NCI-H2029 (cell line): ENCODE data around the gene NEMP2.
"Not testable (repeated sequence)": the region's sequence is repeated elsewhere in the genome, so short reads cannot be mapped to it uniquely, and the experiment has no call there.

Source experiments
- DNase-seq: peaks from one replicate; lab custom pipeline; 2025; lab: John Stamatoyannopoulos, UW

NEMP2 gene

GRCh38 chr2:190526105-190526750, 8.3 kb downstream of the NEMP2 start:
- no peak for DNase-seq

DNA sequence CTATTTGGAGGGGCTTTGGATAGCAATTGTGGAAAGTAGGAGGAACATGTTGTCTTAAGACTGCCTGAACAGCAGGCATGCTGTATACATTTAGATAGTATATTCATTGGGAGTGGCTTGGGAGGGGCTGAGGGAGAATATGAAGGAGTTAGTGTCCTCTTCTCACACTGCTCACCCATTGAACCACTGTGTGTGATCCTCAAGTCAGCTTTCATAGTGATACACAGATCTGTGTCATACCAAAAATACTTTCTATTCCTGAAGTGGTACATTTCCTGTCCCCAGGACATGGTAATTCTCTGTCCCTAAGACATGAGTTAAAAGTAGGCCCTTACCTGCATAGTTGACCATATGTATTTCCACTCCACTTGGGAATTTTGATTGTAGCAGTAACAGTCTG, 9.6 kb downstream of the NEMP2 start:
- no peak for DNase-seq

GRCh38 chr2:190519975-190520767, 14.4 kb downstream of the NEMP2 start:
- no peak for DNase-seq

- no peak for DNase-seq
Measured at GRCh38 chr2:190517468-190517867, 17.1 kb downstream of the NEMP2 start.

GRCh38 chr2:190515687-190516086, 18.8 kb downstream of the NEMP2 start:
- DNase-seq, result no peak

DNA sequence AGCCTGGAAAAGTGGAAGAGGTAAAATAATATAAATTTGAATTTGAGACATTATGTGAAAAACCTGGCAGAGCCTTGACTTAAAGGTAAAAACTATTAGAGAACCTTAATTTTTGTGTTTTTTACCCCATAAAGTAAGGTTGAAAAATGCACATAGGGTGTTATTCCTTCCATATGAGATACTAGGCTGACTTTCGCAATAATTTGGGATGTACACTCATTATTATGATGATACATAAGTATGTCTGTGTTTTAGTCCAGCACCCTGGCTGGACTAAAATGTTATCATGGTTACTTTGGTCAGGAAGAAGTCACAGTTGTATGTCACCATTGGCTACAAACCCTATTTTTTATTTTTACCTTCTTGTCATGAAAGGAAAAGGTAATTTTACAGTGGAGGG, 19.8 kb downstream of the NEMP2 start:
- DNase-seq, result no peak

DNA sequence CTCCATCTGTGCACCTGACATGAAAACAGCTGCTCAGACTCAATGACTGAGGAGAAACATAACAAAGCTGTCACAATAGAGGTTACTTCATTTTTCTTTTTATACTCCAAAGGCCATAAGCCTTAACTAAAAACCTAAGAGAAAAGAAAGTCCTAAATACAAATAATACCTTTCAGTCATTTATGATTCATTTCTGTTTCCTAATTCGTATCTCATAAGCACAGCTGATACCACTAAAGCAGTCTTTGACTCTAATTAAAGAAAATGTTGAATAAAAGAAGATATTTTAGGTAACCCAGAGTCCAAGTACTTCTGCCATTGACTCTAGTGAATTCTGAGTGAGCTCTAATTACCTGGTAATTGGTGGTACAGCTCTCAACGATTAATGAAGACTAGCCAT, 20.6 kb downstream of the NEMP2 start:
- no peak for DNase-seq

GRCh38 chr2:190512539-190513095, 21.9 kb downstream of the NEMP2 start:
- DNase-seq, result no peak

- DNase-seq, result peak; percentile 16
Measured at GRCh38 chr2:190511104-190511503, 23.4 kb downstream of the NEMP2 start.

GRCh38 chr2:190509895-190510294, 24.6 kb downstream of the NEMP2 start:
- not testable (repeated sequence) for DNase-seq

- DNase-seq, result peak; percentile 70
Measured at GRCh38 chr2:190507135-190507534, 27.4 kb downstream of the NEMP2 start.

GRCh38 chr2:190506666-190507065, 27.9 kb downstream of the NEMP2 start:
- peak; percentile 70 for DNase-seq

- DNase-seq, result no peak
Measured at GRCh38 chr2:190505696-190506095, 28.8 kb downstream of the NEMP2 start.

DNA sequence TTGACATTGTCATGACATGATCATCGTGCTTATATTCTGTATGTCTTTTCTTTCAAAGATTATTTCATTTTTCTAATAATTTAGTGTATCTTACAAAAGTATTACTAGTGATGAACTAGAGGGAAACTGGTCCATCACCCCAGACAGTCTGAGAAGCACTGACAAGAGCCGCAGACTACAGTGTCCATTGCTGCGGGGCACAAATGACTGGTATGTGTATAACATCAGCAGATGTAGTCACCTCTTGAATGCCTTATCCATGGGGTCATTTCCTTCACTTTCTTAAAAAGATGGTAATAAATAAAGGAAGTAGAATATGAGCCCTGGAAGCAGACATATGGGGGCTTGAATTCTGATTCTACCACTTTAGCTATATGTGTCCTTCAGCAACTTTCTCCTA, 29.6 kb downstream of the NEMP2 start:
- no peak for DNase-seq

DNA sequence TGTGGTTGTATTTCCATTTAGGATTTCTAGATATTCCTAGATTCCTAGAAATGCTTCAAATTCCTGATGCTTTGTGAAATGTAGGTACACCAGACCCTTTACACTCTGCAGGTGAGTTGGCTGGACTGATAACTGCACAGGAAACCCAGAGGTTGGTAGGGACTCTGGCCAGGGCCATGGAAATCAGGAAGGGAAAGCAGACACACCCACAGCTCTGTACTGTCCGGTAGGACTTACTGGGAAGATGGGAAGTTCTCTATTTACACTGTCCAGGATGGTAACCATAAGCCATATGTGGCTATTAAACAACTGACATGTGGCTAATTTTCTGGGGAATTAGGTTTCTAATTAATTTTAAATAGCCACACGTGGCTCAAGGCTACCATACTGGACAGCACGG, 31.4 kb downstream of the NEMP2 start:
- no peak for DNase-seq

DNA sequence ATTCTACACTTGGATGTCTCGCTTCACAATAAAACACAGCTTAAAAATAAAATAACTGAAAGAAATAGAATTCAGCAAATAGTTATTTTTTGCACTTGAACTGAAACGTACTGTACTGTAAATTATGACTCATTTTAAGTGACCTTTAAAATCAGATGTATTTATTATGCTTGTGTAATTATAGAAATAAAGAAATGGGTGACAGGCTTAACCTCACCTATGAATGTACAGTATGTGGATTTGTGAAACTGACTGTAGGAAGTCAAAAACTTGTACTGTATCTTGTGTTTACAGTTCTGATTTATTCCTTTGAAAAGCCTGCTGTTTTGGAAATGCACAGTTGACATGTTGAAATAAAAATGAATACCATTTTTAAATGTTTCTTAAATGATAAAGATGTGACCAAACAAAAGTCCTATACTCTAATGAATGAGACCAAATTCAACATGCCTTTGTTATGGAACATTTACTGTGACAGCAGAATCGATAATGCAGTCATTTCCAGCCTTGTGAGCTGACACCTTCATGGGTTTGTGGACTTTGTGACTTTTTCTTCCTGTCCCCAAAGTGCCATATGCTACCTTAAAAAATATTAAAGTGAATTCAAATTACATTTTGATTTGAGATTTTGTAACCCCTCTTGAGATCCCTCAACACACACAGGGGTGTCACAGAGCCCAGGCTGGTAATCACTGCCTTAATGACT, 32.7 kb downstream of the NEMP2 start:
- DNase-seq, result no peak

- DNase-seq, result no peak
Measured at GRCh38 chr2:190501231-190501630, 33.3 kb downstream of the NEMP2 start.

- no peak for DNase-seq
Measured at GRCh38 chr2:190500054-190500502, 34.4 kb downstream of the NEMP2 start.

GRCh38 chr2:190499273-190499672, 35.2 kb downstream of the NEMP2 start:
- DNase-seq, result no peak

- no peak for DNase-seq
Measured at GRCh38 chr2:190497428-190497827, 37.1 kb downstream of the NEMP2 start.

- DNase-seq, result not testable (repeated sequence)
Measured at GRCh38 chr2:190494600-190495227, 39.8 kb downstream of the NEMP2 start.

GRCh38 chr2:190493095-190493494, 41.4 kb downstream of the NEMP2 start:
- DNase-seq, result no peak
